GM12878 (cell line): Measurements from ENCODE around the gene GSS. TPM values are rescaled to one million over a fixed set of nuclear protein-coding genes. Genes with fewer than 3 reads are reported as not detected.

Experiments
- ATAC-seq: fragments of 200-7000 bp; cut with Tn5 transposase; 3 replicates; pipeline ENCODE4 v1.9.1; 2020; ENCODE audit warnings: mild to moderate bottlenecking, moderate library complexity
- BruUV-seq: library from RNA; stranded (reverse); fragments of 400-500 nt; replicated peaks from 2 replicates; lab custom pipeline; 2021; lab: Mats Ljungman, UMichigan
- CTCF ChIA-PET: fragments of 300-600 bp; sonication (Branson Sonifier 250); formaldehyde crosslinking; extraction: SDS; loops from one replicate; lab custom pipeline; 2021; ENCODE audit warnings: inconsistent platforms; lab: Yijun Ruan, JAX
- POLR2A ChIA-PET: fragments of 350-600 bp; formaldehyde crosslinking; extraction: SDS; loops from one replicate; lab custom pipeline; 2021; ENCODE audit warnings: inconsistent platforms; lab: Charles Lee
- RAD21 ChIA-PET: fragments of 300-600 bp; sonication (Branson Sonifier 250); formaldehyde crosslinking; loops from one replicate; lab custom pipeline; 2023; ENCODE audit warnings: antibody characterized with exemption; ENCODE audit not compliant: unreplicated experiment; lab: Charles Lee
- SMC1A ChIA-PET: fragments of 300-600 bp; sonication (Branson Sonifier 250); formaldehyde crosslinking; loops from one replicate; lab custom pipeline; 2023; ENCODE audit not compliant: unreplicated experiment, uncharacterized antibody; lab: Charles Lee
- DNase-seq: peaks from one replicate; pipeline ENCODE4 v3.0.0-alpha.2; 2011; ENCODE audit warnings: low read depth, low spot score
- FAIRE-seq: peaks from 3 replicates; lab custom pipeline; 2011; peaks lifted over from hg19 to GRCh38; lab: Jason Lieb, UNC
- H2AFZ ChIP-seq: 2 replicates; pipeline ENCODE4 v1.6.0; 2011; ENCODE audit warnings: low read depth, low read length, control low read depth; ENCODE audit not compliant: control insufficient read depth
- H3K27ac ChIP-seq: 2 replicates; pipeline ENCODE4 v1.5.1; 2011; ENCODE audit warnings: control low read depth; ENCODE audit not compliant: control insufficient read depth, insufficient read depth
- H3K27me3 ChIP-seq, 2 experiments: replicated peaks in 1 of 2; 2 replicates each; pipeline versions ENCODE4 v1.6.0 to v1.6.1; 2011; ENCODE audit warnings: low read length in 1 of 2; ENCODE audit not compliant: control insufficient read depth in 2 of 2, insufficient read depth in 2 of 2
- H3K36me3 ChIP-seq, 2 experiments: 2 replicates each; pipeline ENCODE4 v1.5.1; 2011; ENCODE audit warnings: low read length in 1 of 2; ENCODE audit not compliant: control insufficient read depth in 2 of 2, insufficient read depth in 2 of 2
- H3K4me1 ChIP-seq: 2 replicates; pipeline ENCODE4 v1.6.1; 2011; ENCODE audit warnings: mild to moderate bottlenecking, low read length, moderate library complexity, mixed read lengths; ENCODE audit not compliant: control insufficient read depth, insufficient read depth
- H3K4me2 ChIP-seq: 2 replicates; pipeline ENCODE4 v1.6.0; 2011; ENCODE audit warnings: control low read depth; ENCODE audit not compliant: control insufficient read depth, insufficient read depth
- H3K4me3 ChIP-seq: fragments of 200-600 bp; sonication (generic); 2 replicates; pipeline ENCODE4 v1.5.1; 2016
- H3K79me2 ChIP-seq: 2 replicates; pipeline ENCODE4 v1.6.0; 2011; ENCODE audit warnings: low read length; ENCODE audit not compliant: control insufficient read depth, insufficient read depth
- H3K9ac ChIP-seq: 2 replicates; pipeline ENCODE4 v1.8.0; 2011; ENCODE audit warnings: low read length, control low read depth, mixed read lengths; ENCODE audit not compliant: control insufficient read depth, insufficient read depth
- H3K9me3 ChIP-seq: replicated peaks from 3 replicates; pipeline ENCODE4 v1.5.1; 2011; ENCODE audit warnings: mild to moderate bottlenecking, low read length; ENCODE audit not compliant: control insufficient read depth, insufficient read depth
- H4K20me1 ChIP-seq: 2 replicates; pipeline ENCODE4 v1.6.0; 2011; ENCODE audit not compliant: control insufficient read depth, insufficient read depth
- BCL11A ChIP-seq: IDR thresholded peaks from 2 replicates; pipeline ENCODE4 v1.6.1; 2011; ENCODE audit warnings: low read depth, low read length
- HDGF ChIP-seq: fragments of 450-650 bp; IDR thresholded peaks from 2 replicates; pipeline ENCODE4 v1.6.1; 2016; ENCODE audit warnings: antibody characterized with exemption
- MTA3 ChIP-seq: IDR thresholded peaks from 2 replicates; pipeline ENCODE4 v1.6.1; 2012; ENCODE audit warnings: low read length, inconsistent platforms, borderline replicate concordance
- MYB ChIP-seq: fragments of 150-350 bp; IDR thresholded peaks from 2 replicates; pipeline ENCODE4 v1.6.1; 2014; ENCODE audit warnings: mild to moderate bottlenecking, low read depth, low read length, borderline replicate concordance
- POLR2A ChIP-seq: IDR thresholded peaks from 2 replicates; pipeline ENCODE4 v1.6.1; 2011; ENCODE audit warnings: low read depth, mild to moderate bottlenecking, low read length
- RFX5 ChIP-seq: IDR thresholded peaks from 2 replicates; pipeline ENCODE4 v1.6.1; 2011; ENCODE audit warnings: low read depth, low read length, improper control_type of control experiment
- SRF ChIP-seq, 2 experiments: IDR thresholded peaks; 2 replicates each; pipeline ENCODE4 v1.6.1; 2011; ENCODE audit warnings: low read depth in 2 of 2, low read length in 2 of 2, mild to moderate bottlenecking in 1 of 2, moderate library complexity in 1 of 2
- TCF3 ChIP-seq: IDR thresholded peaks from 2 replicates; pipeline ENCODE4 v1.6.1; 2012; ENCODE audit warnings: low read depth, mild to moderate bottlenecking, low read length, borderline replicate concordance; ENCODE audit not compliant: insufficient read depth
- ZNF622 ChIP-seq: fragments of 450-650 bp; IDR thresholded peaks from 2 replicates; pipeline ENCODE4 v1.6.1; 2017; ENCODE audit warnings: mild to moderate bottlenecking, inconsistent platforms
- WGBS: methylation state at CpG from one replicate; pipeline ENCODE4 v1.1.6; 2016; ENCODE audit warnings: low lambda C conversion rate; ENCODE audit not compliant: insufficient replicate concordance, insufficient coverage; ENCODE audit errors: missing lambda C conversion rate; 5-methylcytosine and 5-hydroxymethylcytosine counted together
- in situ Hi-C: fragments of 300-500 bp; cut with MboI; formaldehyde crosslinking; loops from 9 replicates; pipeline ENCODE4 v1.14.3; 2018; ENCODE audit warnings: mixed read lengths
- intact Hi-C: fragments of 100-400 bp; cut with micrococcal nuclease; formaldehyde crosslinking; loops from one replicate; pipeline ENCODE4 v1.14.2; 2022; ENCODE audit not compliant: unreplicated experiment
- polyA plus RNA-seq, 11 experiments: library from polyadenylated mRNA; depleted of rRNA in 4 of 11; unstranded in 6 of 11; stranded (reverse) in 5 of 11; fragments of >200 nt; fragmentation: Nextera tagmentation in 4 of 11; fragmentation: Illumina TruSeq in 1 of 11; extraction: Ambion mirVana in 4 of 11; extraction: Trizol in 1 of 11; gene quantifications; 1 replicate in 1 of 11; 2 replicates in 10 of 11; pipeline versions ENCODE4 v1.2.1 to v1.2.3, GENCODE V29; 2011 to 2016; ENCODE audit warnings: inconsistent platforms in 2 of 11, missing spikeins in 2 of 11, low read depth in 1 of 11
- total RNA-seq, 4 experiments: library from RNA; depleted of rRNA in 3 of 4; stranded (reverse); fragments of >200 nt in 3 of 4; fragmentation: Illumina TruSeq in 1 of 4; extraction: Trizol in 1 of 4; gene quantifications; 2 replicates each; pipeline versions ENCODE4 v1.2.1 to v1.2.3, GENCODE V29; 2013 to 2021
- TF ChIP-seq, protein P1 (sequence below): fragments of 450-650 bp; conservative IDR thresholded peaks from 2 replicates; pipeline ENCODE4 v1.6.1; 2017; ENCODE audit warnings: mild to moderate bottlenecking, moderate library complexity
- TF ChIP-seq, protein P2 (sequence below): fragments of 150-350 bp; IDR thresholded peaks from 2 replicates; pipeline ENCODE4 v1.6.1; 2016; ENCODE audit warnings: low read depth, low read length

The GSS gene
- total and polyA plus RNA-seq, 10 of the 15 experiments (the other 5 are each of a cell fraction or from before 2014, with no cell fraction given), result 12.7 to 120 (median 67.4) TPM

DNA sequence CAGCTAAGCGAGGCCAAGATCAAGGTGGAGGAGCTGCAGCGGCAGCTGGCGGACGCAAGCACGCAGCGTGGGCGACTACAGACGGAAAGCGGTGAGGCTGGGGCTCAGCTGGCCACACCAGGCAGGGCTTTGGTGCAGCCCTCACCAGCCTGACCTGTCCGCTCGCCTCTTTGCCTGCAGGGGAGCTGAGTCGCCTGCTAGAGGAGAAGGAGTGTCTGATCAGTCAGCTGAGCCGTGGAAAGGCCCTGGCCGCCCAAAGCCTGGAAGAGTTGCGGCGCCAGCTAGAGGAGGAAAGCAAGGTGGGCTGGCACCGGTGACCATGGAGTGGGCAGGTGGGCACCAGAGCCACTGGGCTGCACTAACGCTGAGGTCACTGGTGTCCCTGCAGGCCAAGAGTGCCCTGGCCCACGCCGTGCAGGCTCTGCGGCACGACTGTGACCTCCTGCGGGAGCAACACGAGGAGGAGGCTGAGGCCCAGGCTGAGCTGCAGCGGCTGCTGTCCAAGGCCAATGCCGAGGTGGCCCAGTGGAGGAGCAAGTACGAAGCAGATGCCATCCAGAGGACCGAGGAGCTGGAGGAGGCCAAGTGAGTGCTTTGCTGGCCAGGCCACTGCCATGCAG lies 42.8 kb upstream of the GSS start:
- ATAC-seq (no peak), DNase-seq (no peak), FAIRE-seq (no peak)
- Histone ChIP-seq H3K27me3 (no peaks in the 10 kb centered on the region), H2AFZ (no peak overlapping the region), H3K9me3 (no peaks in the 10 kb centered on the region), H3K36me3 (peaks cover 3 to 26% of the 10 kb centered on the region in 2 experiments; a peak in 3 of 4 replicates), H3K27ac (no peak overlapping the region), H3K4me3 (no peak overlapping the region)
- in situ Hi-C loops (no loop called here), intact Hi-C loops (no loop called here)
- ChIA-PET RAD21 (no interaction called here), POLR2A (no interaction called here)
- 97% methylated on average over 26 of the region's 28 CpGs for WGBS
- TF ChIP-seq POLR2A (peak; percentile 39; the same call in 1 of the 2 replicates), SRF (IDR thresholded peaks at IDR 0.05; ENCODE audit: low read depth in 2 of 2, low read length in 2 of 2) (no peak), TCF3 (no peak), MTA3 (no peak)
- TF ChIP-seq, all 136 proteins: peak for 1
- no TSS peak for BruUV-seq
- Histone ChIP-seq H4K20me1 (no peaks in the 10 kb centered on the region), H3K4me2 (no peak overlapping the region), H3K4me1 (no peaks in the 10 kb centered on the region), H3K9ac (no peak overlapping the region), H3K79me2 (no peaks in the 10 kb centered on the region)
- ChIA-PET SMC1A (interaction anchor here (0.5 to 1.1 kb wide), 2 partner anchors 55 to 98 kb away, joined by 3 read pairs; no protein-coding TSS in a partner anchor), CTCF (no interaction called here)

DNA sequence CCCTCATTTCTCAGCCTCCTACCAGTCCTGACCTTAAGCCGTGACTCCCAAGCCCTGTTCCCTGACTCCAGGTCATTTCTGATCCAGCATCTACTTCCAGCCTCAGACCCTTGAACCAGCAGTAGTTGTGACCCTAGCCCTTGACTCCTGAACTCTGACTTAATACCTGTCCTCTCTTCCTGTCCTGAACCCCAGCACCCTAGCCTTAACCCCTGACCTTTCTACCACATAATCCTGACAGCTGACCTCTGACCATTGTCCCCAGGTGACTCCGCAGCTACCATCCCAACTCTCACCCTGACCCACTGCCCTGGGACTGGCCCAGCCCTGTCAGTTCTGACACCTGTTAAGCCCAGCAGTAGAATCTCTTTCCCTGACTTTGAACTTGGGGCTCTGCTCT lies 42.2 kb upstream of the GSS start:
- Histone ChIP-seq H3K36me3 (peaks cover 2 to 23% of the 10 kb centered on the region in 2 experiments; a peak in 3 of 4 replicates), H3K4me3 (no peak overlapping the region), H3K27ac (no peak overlapping the region), H3K79me2 (no peaks in the 10 kb centered on the region), H4K20me1 (no peaks in the 10 kb centered on the region), H2AFZ (no peak overlapping the region), H3K4me2 (no peak overlapping the region), H3K4me1 (no peaks in the 10 kb centered on the region), H3K9me3 (no peaks in the 10 kb centered on the region), H3K9ac (no peak overlapping the region), H3K27me3 (no peaks in the 10 kb centered on the region)
- SMC1A ChIA-PET, result no interaction called here
- CTCF ChIA-PET, result no interaction called here
- RAD21 ChIA-PET, result no interaction called here
- BruUV-seq, result no TSS peak
- in situ Hi-C loops, result no loop called here
- DNase-seq (no peak), ATAC-seq (no peak), FAIRE-seq (no peak)
- TF ChIP-seq, protein P1, sequence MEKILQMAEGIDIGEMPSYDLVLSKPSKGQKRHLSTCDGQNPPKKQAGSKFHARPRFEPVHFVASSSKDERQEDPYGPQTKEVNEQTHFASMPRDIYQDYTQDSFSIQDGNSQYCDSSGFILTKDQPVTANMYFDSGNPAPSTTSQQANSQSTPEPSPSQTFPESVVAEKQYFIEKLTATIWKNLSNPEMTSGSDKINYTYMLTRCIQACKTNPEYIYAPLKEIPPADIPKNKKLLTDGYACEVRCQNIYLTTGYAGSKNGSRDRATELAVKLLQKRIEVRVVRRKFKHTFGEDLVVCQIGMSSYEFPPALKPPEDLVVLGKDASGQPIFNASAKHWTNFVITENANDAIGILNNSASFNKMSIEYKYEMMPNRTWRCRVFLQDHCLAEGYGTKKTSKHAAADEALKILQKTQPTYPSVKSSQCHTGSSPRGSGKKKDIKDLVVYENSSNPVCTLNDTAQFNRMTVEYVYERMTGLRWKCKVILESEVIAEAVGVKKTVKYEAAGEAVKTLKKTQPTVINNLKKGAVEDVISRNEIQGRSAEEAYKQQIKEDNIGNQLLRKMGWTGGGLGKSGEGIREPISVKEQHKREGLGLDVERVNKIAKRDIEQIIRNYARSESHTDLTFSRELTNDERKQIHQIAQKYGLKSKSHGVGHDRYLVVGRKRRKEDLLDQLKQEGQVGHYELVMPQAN, result no peak
- no peak for TF ChIP-seq SRF (IDR thresholded peaks at IDR 0.05; ENCODE audit: low read depth in 2 of 2, low read length in 2 of 2)
- TF ChIP-seq HDGF, result no peak
- TF ChIP-seq MYB, result no peak
- TF ChIP-seq BCL11A, result no peak
- no peak for TF ChIP-seq ZNF622
- TF ChIP-seq RFX5, result no peak
- TF ChIP-seq, protein P2, sequence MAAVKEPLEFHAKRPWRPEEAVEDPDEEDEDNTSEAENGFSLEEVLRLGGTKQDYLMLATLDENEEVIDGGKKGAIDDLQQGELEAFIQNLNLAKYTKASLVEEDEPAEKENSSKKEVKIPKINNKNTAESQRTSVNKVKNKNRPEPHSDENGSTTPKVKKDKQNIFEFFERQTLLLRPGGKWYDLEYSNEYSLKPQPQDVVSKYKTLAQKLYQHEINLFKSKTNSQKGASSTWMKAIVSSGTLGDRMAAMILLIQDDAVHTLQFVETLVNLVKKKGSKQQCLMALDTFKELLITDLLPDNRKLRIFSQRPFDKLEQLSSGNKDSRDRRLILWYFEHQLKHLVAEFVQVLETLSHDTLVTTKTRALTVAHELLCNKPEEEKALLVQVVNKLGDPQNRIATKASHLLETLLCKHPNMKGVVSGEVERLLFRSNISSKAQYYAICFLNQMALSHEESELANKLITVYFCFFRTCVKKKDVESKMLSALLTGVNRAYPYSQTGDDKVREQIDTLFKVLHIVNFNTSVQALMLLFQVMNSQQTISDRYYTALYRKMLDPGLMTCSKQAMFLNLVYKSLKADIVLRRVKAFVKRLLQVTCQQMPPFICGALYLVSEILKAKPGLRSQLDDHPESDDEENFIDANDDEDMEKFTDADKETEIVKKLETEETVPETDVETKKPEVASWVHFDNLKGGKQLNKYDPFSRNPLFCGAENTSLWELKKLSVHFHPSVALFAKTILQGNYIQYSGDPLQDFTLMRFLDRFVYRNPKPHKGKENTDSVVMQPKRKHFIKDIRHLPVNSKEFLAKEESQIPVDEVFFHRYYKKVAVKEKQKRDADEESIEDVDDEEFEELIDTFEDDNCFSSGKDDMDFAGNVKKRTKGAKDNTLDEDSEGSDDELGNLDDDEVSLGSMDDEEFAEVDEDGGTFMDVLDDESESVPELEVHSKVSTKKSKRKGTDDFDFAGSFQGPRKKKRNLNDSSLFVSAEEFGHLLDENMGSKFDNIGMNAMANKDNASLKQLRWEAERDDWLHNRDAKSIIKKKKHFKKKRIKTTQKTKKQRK, result no peak
- intact Hi-C loops, result no loop called here
- WGBS, result 90% methylated on average over 2 of the region's 2 CpGs
- POLR2A ChIA-PET, result interaction anchor here (0.6 kb wide), 1 partner anchor 135 kb away, joined by 3 read pairs; no protein-coding TSS in a partner anchor
